Left forelimb (tissue), 1 donor: ENCODE measurements around the gene TLX3.

Source experiments
- DNase-seq: peaks from one replicate; pipeline ENCODE4 v3.0.0-alpha.2; 2018; ENCODE audit warnings: low spot score

TLX3 gene

DNA sequence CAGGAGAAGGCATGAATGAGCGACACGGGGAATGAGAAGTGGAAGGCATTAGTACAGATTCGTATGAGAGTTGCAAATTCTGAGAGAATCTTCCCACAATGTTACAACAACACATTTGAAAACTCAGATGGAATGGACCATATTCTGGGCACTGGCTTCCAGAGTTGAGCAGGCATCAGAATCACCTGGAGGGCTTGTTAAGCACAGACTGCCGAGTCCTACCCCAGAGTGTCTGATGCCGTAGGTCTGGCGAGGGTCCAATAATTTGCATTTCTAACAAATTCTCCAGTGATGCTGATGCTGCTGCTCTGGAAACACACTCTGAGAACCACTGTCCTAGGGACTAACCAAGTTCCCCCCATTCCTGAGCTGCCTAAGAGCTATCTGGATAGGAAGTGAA is 2.9 kb upstream of the TLX3 start:
- DNase-seq, result no peak

DNA sequence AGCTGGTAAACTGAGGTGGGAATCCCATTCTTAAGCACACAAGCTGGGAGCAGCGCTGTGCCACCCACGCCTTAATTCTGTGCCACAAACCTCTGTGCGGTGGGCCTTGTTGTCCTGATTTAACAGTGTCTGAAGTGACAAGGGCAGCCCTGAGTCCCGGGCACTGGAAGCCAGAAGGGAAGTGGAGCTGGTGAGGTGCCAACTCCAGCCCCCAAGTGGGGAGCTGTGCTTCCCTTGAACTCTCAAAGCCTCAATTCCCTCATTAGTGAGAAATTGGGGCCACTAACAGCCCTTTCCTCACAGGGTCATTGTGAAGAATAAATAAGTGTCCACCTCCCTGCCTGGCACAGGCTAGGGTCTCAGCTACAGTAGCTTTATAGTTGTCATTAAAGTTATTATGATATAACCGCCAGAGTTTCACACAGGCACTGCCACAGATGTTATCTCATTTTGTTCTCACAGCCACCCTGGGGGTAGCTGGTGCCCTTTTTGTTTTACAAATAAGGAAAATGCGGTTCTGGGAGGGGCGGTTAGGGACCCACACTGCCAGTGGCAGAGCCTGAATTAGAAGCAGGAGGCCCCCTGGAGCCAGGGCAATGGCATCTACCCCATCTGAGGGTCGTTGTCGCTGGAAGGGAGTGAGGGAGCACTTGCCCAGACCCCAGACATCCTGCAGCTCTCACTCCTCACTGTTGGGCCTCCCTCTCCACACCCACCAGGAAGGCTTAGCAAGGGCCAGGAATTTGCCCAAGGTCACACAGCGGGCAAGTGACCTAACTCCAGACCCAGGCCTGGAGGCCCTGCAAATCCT is 2.1 kb upstream of the TLX3 start:
- no peak for DNase-seq

DNA sequence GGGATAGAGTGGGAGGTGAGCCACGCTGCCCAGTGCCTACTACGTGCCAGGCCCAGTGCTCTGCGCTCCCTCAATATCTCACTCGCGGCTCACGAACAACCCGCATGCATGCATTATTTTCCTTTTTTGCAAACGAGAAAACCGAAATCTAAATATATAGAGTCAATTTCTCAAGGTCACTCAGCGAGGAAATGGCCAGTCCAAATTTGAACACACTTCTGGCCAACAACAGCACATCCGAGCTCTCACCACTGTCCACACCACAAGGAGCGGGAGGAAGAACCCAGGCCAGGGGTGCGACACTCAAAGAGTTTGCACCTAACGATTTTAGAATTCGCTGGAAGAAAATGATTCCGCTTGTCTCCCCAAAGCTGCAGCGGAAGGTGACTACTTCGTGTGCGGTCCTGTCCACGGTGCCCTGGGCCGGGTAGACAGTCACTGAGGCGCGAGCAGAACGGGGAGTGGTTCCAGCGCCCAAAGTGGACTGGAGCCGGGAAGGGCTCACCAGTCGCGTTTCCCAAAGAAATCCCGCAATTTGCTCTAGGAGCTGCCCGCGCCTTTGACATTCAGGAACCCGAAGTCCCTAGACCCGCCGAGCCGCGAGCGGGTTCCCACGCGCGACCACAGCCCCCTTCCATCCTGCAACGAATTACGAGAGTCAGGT is 1.1 kb upstream of the TLX3 start:
- DNase-seq, result no peak

DNA sequence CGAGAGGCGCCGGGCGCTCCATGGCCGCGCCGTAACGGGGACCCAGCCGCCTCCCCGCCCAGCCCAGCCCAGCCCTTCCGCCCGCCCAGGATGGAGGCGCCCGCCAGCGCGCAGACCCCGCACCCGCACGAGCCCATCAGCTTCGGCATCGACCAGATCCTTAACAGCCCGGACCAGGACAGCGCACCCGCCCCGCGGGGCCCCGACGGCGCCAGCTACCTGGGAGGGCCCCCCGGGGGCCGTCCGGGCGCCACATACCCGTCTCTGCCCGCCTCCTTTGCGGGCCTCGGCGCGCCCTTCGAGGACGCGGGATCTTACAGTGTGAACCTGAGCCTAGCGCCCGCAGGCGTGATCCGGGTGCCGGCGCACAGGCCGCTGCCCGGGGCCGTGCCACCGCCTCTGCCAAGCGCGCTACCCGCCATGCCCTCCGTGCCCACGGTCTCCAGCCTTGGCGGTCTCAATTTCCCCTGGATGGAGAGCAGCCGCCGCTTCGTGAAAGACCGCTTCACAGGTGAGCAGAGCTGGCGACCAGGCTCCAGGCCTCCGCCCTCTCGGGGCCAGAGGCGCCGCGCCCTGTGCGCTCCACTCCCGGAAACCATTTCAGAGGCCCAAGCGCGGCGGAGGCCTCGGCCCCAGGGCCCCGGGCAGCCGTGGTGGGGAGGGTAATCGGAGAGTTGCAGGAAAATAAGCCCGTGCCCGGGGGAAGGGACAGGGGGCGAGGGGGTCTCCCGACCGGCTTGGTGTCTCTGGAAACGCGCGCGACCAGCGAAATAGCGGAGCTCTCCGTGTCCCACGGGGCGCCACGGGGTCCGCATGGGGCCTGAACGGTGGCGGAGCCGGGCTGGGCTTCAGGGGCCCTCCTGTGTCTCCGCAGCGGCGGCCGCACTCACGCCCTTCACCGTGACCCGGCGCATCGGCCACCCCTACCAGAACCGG is 496 bp downstream of the TLX3 start:
- no peak for DNase-seq

DNA sequence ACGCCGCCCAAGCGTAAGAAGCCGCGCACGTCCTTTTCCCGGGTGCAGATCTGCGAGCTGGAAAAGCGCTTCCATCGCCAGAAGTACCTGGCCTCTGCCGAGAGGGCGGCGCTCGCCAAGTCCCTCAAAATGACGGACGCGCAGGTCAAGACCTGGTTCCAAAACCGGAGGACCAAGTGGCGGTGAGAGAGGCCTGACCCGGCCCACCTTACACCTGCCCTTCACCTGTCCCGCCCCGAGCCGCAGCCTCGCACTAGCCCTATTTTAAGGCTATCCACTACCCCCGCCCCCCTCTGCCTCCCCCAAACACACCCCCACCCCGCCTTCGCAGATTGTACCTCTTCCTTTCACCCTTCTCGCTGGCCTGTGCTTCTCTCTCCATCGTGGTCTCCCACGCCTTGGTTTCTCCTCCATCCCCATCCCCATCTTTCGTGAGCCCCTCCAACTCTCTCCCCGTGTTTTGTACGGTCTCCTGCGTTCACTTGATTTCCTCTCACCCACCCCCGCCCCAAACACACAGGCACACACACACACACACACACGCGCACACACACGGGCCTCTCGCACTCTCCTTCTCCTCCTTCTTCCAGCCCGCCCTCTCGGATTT is 1.3 kb downstream of the TLX3 start:
- no peak for DNase-seq

DNA sequence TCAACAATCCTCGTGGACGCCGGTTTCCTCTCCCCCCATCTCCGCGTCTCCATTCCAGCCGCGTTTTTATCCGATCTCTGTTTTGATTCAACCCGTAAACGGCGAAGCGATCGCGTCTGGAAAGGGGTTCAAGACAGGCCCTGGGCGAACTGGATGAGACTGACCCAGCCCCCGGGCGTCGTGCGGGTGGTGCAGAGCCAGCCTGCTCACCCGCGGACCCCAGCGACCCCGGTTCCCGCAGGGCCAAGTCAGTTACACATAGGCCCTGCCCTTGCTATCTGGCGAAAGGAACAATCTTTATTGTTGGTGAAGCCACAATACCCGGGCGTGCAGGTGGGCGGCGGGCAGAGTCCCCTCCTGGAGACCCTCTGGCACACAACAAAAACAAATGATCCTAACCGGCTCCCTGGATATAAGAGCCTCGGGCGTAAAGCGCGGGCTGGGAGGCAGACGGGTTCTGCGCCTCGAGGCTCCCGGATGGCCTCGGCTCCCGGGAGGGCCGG is 1.8 kb downstream of the TLX3 start:
- DNase-seq, result no peak

DNA sequence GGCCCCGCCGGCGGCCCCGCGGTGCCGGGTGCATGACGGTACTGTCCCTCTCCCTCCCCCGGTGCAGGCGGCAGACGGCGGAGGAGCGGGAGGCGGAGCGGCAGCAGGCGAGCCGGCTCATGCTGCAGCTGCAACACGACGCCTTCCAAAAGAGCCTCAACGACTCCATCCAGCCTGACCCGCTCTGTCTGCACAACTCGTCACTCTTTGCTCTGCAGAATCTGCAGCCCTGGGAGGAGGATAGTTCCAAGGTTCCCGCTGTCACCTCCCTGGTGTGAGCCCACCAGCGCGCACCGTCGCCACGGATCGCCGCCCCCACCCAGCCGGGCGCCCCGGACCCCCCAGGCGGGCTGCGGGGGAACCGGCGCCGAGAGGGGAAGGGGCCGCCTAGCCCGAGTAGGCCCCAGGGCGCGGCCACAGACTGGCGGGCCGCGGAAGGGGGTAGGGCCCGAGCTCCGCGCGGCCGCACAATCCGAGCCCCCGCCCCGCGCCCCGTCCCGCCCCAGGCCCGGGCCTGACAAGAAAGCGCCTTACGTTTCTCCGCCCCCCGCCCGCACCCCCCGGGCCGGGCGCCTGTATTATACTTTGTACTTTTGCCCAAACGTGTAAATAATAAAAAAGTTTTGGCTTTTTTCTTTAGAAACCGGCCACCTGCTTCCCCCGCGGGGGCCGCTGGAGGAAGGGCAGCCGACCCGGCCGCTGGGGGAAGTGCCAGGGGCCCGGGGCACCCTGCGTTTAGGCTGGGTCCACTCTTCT is 2.5 kb downstream of the TLX3 start:
- DNase-seq, result peak; percentile 60

DNA sequence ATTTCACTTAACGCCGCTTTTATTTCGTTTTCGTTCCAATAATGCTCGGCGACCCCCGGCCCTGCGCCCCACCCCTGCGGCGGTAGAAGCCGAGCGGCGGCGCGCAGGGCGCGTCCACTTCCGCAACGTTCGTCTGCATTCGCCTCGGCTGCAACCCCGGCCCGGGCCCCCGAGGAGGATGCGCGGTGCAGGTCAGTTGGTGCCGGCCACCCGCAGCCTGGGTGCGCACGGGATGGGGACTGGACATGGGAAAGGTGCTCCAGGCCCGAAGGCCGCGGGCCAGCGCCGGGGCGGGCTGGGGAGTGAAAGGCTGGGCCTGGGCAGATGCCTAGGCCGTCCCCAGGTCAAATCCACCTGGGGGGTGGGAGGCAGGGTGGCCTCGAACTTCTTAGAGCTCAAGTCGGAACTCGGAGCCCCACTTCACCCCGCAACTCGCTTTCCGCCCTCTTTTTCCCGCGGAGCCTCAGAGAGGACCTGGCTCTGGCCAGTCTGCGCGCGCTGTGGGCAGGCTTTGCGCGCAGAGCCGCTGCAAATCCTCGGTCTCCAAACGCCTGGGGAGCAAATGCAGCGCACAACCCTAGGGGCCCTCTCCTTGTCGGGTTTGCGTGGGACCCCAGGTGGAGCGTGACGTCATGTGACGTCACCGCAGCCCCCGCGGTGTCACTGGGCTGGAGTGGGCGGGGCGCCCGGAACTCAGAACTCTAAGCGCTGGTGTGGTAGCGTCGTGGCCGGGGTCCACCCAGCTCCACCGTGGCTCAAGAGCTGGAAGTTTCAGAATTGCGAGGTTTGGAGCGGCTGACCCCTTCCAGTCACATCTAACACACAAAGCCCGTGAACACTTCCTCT is 3.3 kb downstream of the TLX3 start:
- DNase-seq, result no peak

DNA sequence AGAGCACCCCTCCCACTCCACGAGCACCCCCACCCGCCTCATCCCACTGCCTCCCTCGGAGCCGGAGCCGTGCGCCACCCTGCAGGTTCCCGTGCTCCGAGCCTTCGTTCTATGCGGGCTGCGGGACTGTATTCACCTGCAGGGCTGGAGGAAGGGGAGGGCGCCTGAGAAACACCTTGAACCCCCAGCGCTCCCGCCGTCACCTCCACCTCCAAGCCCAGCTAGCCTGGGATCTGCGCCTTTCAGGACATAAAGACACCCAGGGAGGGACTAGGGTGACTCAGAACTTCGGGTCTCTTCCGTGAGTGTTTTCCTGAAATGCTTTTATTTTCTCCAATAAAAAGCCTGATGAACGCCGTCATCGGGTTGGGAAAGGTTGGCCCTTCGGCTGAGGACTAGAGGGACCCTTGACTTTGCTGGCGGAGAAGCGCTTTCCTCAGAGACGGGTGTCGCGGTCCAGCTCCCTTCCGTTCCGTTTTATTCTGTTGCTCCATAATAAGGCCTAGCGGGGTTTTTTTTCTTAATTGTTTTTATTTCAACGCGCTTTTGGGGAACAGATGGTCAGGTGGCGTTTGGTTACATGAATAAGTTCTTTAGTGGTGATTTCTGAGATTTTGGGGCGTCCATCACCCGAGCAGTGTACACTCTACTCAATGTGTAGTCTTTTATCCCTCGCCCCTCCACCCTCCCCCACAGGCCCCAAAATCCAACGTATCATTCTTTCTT is 4.6 kb downstream of the TLX3 start:
- DNase-seq, result no peak

DNA sequence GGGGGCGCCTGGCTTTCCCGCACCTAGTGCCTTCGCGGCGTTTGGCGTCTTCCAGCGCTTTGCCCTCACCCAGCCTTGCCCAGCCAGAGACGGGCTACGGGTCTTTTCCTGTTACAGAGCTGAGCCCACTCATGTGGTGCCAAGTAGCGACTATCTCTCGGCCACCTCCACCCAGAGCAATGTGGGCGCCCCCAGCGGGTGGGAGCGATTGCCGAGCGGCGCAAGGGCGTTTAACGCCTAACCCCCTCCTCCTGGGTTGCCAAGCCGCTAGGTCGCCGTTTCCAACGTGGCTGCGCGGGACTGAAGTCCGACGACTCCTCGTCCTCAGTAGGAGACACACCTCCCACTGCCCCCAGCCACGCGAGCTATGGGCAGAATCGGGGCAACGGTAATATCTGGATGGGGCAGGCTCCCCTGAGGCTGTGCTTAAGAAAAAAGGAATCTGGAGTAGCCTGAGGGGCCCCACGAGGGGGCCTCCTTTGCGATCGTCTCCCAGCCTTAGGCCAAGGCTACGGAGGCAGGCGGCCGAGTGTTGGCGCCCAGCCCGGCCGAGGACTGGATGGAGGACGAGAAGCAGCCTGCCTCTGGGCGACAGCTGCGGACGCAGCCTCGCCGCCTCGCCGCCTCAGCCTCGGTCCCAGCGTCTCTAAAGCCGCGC is 5.8 kb downstream of the TLX3 start:
- no peak for DNase-seq

DNA sequence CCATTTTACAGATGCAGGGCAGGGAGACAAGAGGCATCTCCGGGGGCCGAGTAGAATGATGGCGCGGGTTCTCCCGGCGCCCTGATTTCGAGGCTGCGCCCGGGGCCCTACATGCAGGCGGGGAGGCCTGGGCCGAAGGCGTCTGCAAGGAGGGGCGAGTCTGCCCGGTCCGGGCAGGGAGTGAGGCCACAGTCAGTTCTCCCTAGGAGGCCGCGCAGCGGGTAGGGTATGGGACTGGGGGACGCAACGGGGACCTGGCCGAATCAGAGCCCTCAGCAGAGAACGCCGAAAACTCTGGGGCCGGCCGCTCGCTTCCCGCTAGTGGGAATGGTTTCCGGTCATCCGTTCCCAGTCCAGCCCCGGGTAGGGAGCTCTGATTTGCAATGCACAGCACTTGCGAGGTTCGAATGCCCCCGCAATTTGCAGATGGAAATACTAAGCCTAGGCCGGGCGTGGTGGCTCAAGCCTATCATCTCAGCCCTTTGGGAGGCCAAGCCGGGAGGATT is 6.4 kb downstream of the TLX3 start:
- no peak for DNase-seq

DNA sequence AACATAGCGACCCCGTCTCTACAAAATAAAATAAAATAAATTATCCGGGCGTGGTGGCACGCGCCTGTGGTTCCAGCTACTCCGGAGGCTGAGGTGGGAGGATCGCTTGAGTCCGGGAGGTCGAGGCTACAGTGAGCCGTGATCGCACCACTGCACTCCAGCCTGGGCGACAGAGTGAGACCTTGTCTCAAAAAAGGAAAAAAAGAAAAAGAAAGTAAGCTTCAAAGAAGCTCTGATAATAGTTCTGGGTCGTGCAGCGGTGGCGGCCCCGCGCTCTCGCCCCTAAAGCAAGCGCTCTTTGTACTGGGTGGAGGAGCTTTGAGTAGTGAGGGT is 6.8 kb downstream of the TLX3 start:
- no peak for DNase-seq

DNA sequence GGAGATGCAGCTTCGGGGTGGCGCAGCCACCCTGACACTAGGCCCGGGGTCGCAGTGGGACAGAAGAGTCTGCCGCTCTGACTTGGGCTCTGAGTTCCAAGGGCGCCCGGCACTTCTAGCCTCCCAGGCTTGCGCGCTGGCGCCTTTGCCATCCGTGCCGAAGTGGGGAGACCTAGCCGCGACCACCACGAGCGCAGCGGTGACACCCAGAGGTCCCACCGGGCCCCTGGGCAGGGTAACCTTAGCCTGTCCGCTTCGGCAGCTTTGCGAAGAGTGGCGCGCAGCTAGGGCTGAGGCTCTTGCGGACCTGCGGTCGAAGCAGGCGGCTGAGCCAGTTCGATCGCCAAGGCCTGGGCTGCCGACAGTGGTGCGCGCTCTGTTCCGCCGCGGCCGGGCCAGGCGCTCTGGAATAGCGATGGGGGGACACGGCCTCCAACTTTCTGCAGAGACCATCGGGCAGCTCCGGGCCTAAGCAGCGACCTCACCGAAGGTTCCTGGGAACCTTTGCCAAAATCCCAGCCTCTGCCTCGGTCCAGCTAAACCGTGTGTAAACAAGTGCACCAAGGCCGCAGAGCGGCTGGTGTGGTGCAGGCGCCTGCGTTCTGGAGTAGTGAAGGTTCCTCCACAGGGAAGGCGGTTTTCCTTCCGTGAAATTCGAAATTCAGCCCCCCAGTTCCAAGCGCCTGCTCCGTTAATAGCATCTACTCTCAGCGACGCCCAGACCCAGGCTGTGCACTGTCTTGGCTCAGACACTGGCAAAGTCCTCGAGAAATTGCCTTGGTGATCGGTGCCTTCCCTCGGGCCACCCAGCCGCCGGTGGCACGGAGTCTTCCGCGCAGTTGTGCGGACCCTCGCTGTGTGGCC is 7.4 kb downstream of the TLX3 start:
- no peak for DNase-seq

DNA sequence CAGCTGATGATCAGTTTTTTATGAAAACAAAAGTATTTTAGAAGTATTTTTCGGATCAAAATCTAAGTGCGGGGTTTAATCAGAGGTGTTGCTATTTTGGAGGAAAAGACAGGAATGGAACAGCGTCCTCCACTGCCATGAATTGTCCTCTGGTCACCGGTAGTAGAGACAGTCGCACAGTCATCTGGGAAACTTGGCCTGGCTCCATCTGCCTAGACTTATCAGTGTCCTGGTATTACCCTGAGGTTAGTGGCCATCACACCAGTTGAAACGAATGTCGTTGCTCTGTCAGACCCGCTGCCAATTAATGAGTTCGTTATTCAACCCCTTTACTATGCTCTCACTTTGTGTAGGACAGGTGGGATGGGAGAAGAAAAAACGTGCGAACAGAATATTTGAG is 8.2 kb downstream of the TLX3 start:
- DNase-seq, result no peak

DNA sequence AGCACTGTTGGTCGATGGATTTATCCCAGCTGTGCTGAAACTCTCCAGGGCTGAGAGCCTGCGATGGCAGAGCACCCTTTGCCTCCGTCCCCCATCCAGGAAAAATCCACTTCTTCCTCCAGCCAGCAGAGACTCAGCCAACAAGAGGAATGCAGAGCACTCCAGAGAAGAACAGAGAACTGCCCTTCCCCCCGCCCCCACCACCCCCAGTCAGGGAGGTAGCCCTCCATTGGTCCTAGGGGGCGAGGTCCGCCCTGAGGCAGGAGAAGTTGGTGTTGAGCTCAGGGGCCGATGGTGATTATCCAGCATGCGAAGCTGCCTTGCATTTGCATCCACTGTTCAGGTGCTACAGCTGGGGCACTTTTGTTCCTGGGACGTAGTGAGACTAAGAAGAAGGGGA is 9.0 kb downstream of the TLX3 start:
- DNase-seq, result no peak

DNA sequence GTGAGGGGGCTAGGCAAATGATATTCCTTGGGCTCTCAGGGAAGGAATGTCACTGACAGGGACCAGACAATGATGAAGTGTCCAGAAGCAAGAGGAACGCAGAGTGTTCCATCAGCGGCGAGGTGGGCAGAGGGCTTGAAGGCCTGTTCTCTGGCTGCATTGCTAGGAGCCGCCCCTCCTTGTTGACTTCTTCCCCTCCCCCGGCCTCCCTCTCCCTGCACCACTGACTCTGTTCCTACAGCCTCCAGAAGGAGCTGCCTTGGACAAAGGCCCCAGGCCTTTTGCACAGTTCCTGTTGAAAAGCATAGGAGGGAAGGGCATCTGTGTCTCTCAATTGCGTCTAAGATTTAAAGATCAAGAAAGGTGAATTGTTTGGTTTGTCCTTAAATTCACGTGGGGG is 12.4 kb downstream of the TLX3 start:
- no peak for DNase-seq

DNA sequence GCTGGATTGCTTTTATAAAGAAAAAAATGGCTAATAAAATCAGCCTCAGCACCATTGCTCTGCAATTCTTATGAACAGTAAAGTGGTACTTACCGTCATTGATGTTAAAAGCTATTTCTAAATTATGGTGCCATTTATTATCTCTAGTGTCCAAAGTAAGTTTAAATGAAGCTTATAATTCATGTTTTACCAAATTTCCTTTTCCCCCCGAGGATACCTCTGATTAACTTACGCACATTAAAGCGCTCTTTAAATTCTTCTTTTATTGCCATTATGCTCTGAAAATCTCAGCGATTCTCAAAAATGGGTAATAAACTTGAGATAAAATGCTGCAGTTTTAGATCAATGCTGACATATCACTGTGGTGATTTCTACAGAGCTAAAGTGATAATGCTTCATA is 13.5 kb downstream of the TLX3 start:
- DNase-seq, result no peak

DNA sequence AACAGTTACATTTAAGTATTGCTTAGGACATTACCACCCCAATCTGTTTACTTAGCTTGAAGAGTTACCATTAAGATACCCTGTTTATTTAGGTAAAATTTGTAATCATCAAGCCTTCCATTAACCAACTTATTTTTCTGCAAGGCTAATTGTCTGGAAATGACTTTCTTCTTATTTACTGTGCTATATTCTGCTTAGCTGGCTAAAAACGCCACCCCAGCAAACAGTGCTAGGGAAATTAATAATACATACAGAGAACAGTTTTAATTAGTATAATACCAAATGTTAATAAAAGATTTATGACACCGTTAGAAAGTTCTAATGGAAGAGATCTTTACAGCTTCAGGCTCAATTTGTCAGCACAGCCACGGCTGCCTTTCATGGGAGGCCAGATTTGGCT is 14.0 kb downstream of the TLX3 start:
- no peak for DNase-seq
